AG10803 (cell line): ENCODE results near the gene HMCES.
A peak's percentile ranks its signal among the peaks of the same experiment; 100 is the strongest.

ENCODE experiments used
- DNase-seq: peaks from one replicate; pipeline ENCODE4 v3.0.0; 2010; ENCODE audit warnings: low read depth
- H3K4me3 ChIP-seq: 2 replicates; pipeline ENCODE4 v1.5.1; 2011; ENCODE audit warnings: mild to moderate bottlenecking, low read length, control low read depth
- TF ChIP-seq, protein P1 (sequence below): conservative IDR thresholded peaks from 2 replicates; pipeline ENCODE4 v1.5.1; 2011; ENCODE audit warnings: mild to moderate bottlenecking, low read length, control low read depth, inconsistent platforms

The HMCES gene, protein sequence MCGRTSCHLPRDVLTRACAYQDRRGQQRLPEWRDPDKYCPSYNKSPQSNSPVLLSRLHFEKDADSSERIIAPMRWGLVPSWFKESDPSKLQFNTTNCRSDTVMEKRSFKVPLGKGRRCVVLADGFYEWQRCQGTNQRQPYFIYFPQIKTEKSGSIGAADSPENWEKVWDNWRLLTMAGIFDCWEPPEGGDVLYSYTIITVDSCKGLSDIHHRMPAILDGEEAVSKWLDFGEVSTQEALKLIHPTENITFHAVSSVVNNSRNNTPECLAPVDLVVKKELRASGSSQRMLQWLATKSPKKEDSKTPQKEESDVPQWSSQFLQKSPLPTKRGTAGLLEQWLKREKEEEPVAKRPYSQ

GRCh38 chr3:129278439-129278965 is at the start of gene HMCES:
HMCES (plus strand) TSS chr3:129278870; CDS start chr3:129279733, 863 bp downstream.
- peak; percentile 79 for DNase-seq
- TF ChIP-seq, protein P1, sequence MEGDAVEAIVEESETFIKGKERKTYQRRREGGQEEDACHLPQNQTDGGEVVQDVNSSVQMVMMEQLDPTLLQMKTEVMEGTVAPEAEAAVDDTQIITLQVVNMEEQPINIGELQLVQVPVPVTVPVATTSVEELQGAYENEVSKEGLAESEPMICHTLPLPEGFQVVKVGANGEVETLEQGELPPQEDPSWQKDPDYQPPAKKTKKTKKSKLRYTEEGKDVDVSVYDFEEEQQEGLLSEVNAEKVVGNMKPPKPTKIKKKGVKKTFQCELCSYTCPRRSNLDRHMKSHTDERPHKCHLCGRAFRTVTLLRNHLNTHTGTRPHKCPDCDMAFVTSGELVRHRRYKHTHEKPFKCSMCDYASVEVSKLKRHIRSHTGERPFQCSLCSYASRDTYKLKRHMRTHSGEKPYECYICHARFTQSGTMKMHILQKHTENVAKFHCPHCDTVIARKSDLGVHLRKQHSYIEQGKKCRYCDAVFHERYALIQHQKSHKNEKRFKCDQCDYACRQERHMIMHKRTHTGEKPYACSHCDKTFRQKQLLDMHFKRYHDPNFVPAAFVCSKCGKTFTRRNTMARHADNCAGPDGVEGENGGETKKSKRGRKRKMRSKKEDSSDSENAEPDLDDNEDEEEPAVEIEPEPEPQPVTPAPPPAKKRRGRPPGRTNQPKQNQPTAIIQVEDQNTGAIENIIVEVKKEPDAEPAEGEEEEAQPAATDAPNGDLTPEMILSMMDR: no peak
- peak within 1 kb of the TSS; percentile 88 for H3K4me3 ChIP-seq

- H3K4me3 ChIP-seq: no peak overlapping the region
- peak; percentile 80 for DNase-seq
- TF ChIP-seq, protein P1: no peak; the same call in 1 of the 2 replicates
Measured at GRCh38 chr3:129228891-129229585, 49.6 kb upstream of the HMCES start.

- TF ChIP-seq, protein P1: no peak
- H3K4me3 ChIP-seq: no peak overlapping the region
- peak; percentile 81 for DNase-seq
Measured at GRCh38 chr3:129230311-129231019, 48.2 kb upstream of the HMCES start.

- TF ChIP-seq, protein P1: no peak
- DNase-seq: no peak
- no peak overlapping the region for H3K4me3 ChIP-seq
Measured at GRCh38 chr3:129231331-129232119, 47.1 kb upstream of the HMCES start.

GRCh38 chr3:129233538-129233937 is 45.1 kb upstream of the HMCES start:
- no peak for DNase-seq
- TF ChIP-seq, protein P1: no peak

DNA sequence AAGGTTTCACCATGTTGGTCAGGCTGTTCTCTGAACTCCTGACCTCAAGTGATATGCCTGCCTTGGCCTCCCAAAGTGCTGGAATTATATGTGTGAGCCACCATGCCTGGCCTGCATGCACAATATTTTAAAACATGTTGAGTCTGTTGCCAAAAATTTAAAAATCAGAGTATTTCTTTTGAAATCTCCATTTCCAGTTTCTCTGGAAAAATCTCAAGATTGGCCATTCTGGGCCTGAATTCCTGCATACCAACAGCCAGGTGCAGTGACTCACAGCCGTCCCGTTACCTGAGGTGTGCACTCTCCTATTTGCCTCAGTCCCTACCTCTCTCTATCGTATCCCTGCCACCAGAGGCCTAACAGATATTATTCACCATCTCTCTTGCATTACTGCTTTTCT is 44.2 kb upstream of the HMCES start:
- TF ChIP-seq, protein P1: no peak
- H3K4me3 ChIP-seq: no peak overlapping the region
- DNase-seq: no peak

More at GRCh38 chr3:129233538-129233937, 45.1 kb upstream of the HMCES start:
- H3K4me3 ChIP-seq: no peak overlapping the region
